Hematopoietic multipotent progenitor cell treated with erythropoietin and hydrocortisone succinate and interleukin-3 and kit ligand, for 17 days (in vitro differentiated cells): ENCODE data around the gene ATP6V1F.

Source experiments
- DNase-seq: peaks from one replicate; pipeline ENCODE4 v3.0.0-alpha.2; 2015; ENCODE audit warnings: low spot score

The ATP6V1F gene

GRCh38 chr7:128884561-128885369, 22.1 kb downstream of the ATP6V1F start:
- no peak for DNase-seq

GRCh38 chr7:128885370-128886187, 22.9 kb downstream of the ATP6V1F start:
- DNase-seq: no peak

GRCh38 chr7:128886391-128887168, 23.9 kb downstream of the ATP6V1F start:
- DNase-seq: no peak

- no peak for DNase-seq
Observed at GRCh38 chr7:128887169-128888038, 24.7 kb downstream of the ATP6V1F start.

GRCh38 chr7:128888039-128888755, 25.5 kb downstream of the ATP6V1F start:
- DNase-seq: no peak

- no peak for DNase-seq
Observed at GRCh38 chr7:128888756-128889095, 26.1 kb downstream of the ATP6V1F start.

GRCh38 chr7:128889121-128889520, 26.5 kb downstream of the ATP6V1F start:
- no peak for DNase-seq

GRCh38 chr7:128890306-128891109, 27.9 kb downstream of the ATP6V1F start:
- DNase-seq: no peak

GRCh38 chr7:128891110-128891941, 28.7 kb downstream of the ATP6V1F start:
- DNase-seq: no peak

- no peak for DNase-seq
Observed at GRCh38 chr7:128891942-128892269, 29.2 kb downstream of the ATP6V1F start.

GRCh38 chr7:128892521-128893250, 30.0 kb downstream of the ATP6V1F start:
- no peak for DNase-seq

- DNase-seq: no peak
Observed at GRCh38 chr7:128893251-128894100, 30.8 kb downstream of the ATP6V1F start.

- no peak for DNase-seq
Observed at GRCh38 chr7:128894101-128894440, 31.4 kb downstream of the ATP6V1F start.

GRCh38 chr7:128895320-128895719, 32.7 kb downstream of the ATP6V1F start:
- no peak for DNase-seq

- no peak for DNase-seq
Observed at GRCh38 chr7:128899392-128899791, 36.7 kb downstream of the ATP6V1F start.

GRCh38 chr7:128900237-128900636, 37.6 kb downstream of the ATP6V1F start:
- DNase-seq: no peak

GRCh38 chr7:128902761-128903585, 40.3 kb downstream of the ATP6V1F start:
- no peak for DNase-seq
